Endothelial cell (in vitro differentiated cells): ENCODE results near the gene CELSR2. TPM values are rescaled to one million over a fixed set of nuclear protein-coding genes. Genes with fewer than 3 reads are reported as not detected.

Experiments used
- DNase-seq: peaks from one replicate; pipeline ENCODE4 v3.0.0; 2021; ENCODE audit warnings: low spot score
- H3K27ac Mint-ChIP-seq: one replicate; pipeline ENCODE4 v1.8.0; 2021; ENCODE audit warnings: mixed read lengths, inconsistent platforms; ENCODE audit not compliant: unreplicated experiment
- H3K27me3 Mint-ChIP-seq: one replicate; pipeline ENCODE4 v1.8.0; 2021; ENCODE audit warnings: mild to moderate bottlenecking, moderate library complexity, mixed read lengths, inconsistent platforms; ENCODE audit not compliant: unreplicated experiment
- H3K36me3 Mint-ChIP-seq: one replicate; pipeline ENCODE4 v1.8.0; 2021; ENCODE audit warnings: mild to moderate bottlenecking, low read depth, mixed read lengths, inconsistent platforms; ENCODE audit not compliant: unreplicated experiment
- H3K4me1 Mint-ChIP-seq: one replicate; pipeline ENCODE4 v1.8.0; 2021; ENCODE audit warnings: mild to moderate bottlenecking, mixed read lengths, inconsistent platforms; ENCODE audit not compliant: unreplicated experiment
- H3K4me3 Mint-ChIP-seq: one replicate; pipeline ENCODE4 v1.8.0; 2021; ENCODE audit warnings: mild to moderate bottlenecking, mixed read lengths, inconsistent platforms; ENCODE audit not compliant: unreplicated experiment
- H3K9me3 Mint-ChIP-seq: one replicate; pipeline ENCODE4 v1.8.0; 2021; ENCODE audit warnings: mixed read lengths, inconsistent platforms; ENCODE audit not compliant: unreplicated experiment
- total RNA-seq: library from RNA; stranded (reverse); fragmentation: NEBNext Ultra II Directional; extraction: Animal tissue kit (Norgen Biotek cat#: 25700); gene quantifications from one replicate; pipeline ENCODE4 v1.2.1, GENCODE V29; 2021; ENCODE audit not compliant: unreplicated experiment
- TF ChIP-seq, protein P1 (sequence below): fragments of 200-600 bp; sonication (generic); IDR thresholded peaks from one replicate; pipeline ENCODE4 v1.5.0; 2021; ENCODE audit warnings: antibody characterized with exemption; ENCODE audit not compliant: unreplicated experiment

CELSR2 gene
- total RNA-seq, 1 donor from 2014 or later = 1.6 TPM

DNA sequence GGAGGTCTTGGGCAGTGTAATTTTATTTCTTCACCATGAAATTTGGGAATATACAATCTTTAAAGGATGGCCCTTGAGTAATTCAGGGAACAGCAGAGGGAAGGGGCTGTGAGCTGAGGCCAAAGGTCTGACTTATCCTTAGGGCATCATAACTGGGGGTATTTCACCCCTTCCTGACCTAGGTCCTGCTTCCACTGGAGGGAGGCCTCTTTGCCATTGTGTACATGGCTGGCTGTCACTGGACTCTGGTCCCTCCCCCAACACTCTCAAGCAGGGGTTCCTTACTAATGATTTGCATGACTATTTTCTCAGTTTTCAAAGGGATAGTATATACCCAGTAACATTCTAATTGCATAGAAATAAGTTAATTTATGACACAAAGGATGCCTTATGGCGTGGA, 40.8 kb downstream of the CELSR2 start:
- H3K27me3 Mint-ChIP-seq = peaks cover 3% of the 10 kb centered on the region
- H3K4me1 Mint-ChIP-seq = no peaks in the 10 kb centered on the region
- no peak overlapping the region for H3K27ac Mint-ChIP-seq
- H3K9me3 Mint-ChIP-seq = no peaks in the 10 kb centered on the region
- no peak overlapping the region for H3K4me3 Mint-ChIP-seq
- no peaks in the 10 kb centered on the region for H3K36me3 Mint-ChIP-seq
- TF ChIP-seq, protein P1, sequence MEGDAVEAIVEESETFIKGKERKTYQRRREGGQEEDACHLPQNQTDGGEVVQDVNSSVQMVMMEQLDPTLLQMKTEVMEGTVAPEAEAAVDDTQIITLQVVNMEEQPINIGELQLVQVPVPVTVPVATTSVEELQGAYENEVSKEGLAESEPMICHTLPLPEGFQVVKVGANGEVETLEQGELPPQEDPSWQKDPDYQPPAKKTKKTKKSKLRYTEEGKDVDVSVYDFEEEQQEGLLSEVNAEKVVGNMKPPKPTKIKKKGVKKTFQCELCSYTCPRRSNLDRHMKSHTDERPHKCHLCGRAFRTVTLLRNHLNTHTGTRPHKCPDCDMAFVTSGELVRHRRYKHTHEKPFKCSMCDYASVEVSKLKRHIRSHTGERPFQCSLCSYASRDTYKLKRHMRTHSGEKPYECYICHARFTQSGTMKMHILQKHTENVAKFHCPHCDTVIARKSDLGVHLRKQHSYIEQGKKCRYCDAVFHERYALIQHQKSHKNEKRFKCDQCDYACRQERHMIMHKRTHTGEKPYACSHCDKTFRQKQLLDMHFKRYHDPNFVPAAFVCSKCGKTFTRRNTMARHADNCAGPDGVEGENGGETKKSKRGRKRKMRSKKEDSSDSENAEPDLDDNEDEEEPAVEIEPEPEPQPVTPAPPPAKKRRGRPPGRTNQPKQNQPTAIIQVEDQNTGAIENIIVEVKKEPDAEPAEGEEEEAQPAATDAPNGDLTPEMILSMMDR = no peak
- no peak for DNase-seq

DNA sequence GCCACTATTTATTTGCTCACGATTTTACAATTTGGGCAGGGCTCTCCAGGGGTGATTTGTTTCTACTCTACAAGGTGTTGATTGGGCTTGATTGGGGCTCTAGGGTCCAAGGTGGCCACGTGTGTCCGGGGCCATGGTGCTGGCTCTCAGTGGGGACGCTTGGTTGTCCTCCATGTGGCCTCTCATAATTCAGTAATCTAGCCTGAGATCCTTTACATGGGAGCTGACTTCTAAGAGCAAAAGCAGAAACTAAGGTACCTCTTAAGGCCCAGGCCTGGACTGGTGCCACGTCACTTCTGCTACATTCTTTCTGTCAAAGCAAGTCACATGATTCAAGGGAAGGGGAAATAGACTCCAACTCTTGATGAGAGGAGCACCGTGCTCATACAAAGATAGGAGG, 41.7 kb downstream of the CELSR2 start:
- H3K4me1 Mint-ChIP-seq = no peaks in the 10 kb centered on the region
- H3K4me3 Mint-ChIP-seq = no peak overlapping the region
- no peak for DNase-seq
- no peak overlapping the region for H3K27ac Mint-ChIP-seq
- H3K27me3 Mint-ChIP-seq = peaks cover 7% of the 10 kb centered on the region
- no peaks in the 10 kb centered on the region for H3K36me3 Mint-ChIP-seq
- TF ChIP-seq, protein P1 = no peak
- H3K9me3 Mint-ChIP-seq = no peaks in the 10 kb centered on the region

DNA sequence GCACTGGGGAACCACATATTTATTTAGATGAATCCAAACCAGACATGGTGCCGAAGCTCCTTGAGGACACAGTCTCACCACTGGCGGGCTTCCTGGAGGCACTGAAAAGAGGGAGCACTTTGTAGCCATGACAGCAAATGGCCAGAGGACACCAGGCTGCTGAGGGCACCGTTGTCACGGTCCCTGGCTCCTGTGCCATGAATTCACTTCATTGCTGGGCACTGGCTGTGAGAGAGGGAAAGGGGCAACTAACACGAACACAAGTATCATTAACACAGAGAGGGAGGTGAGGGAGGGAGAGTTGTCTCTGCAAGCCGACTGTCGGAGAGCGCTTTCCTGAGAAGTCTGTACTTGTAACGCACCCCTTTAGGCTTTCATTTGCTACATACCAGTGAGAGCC, 43.0 kb downstream of the CELSR2 start:
- TF ChIP-seq, protein P1 = no peak
- Mint-ChIP-seq H3K9me3 (no peaks in the 10 kb centered on the region), H3K4me1 (no peaks in the 10 kb centered on the region), H3K27me3 (peaks cover 7% of the 10 kb centered on the region), H3K27ac (no peak overlapping the region), H3K36me3 (no peaks in the 10 kb centered on the region), H3K4me3 (no peak overlapping the region)
- DNase-seq = no peak

DNA sequence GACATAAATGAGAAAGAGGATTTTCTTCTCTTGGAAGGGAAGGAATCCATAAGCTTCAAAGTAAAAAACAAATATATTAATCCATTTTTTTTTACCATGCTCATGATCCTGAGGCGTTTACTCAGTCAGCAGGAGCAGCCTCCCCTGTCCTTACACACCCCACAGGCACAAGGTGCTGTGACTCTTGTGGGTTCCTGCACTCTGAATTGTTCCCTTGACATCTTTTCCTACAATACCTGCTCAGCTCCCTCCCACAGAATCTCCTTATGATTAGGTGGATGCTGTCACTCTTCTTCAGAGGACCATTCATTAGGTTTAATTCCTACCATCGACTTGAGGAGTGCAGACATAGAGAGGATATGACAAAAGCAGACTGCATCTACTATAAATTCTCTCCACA, 43.7 kb downstream of the CELSR2 start:
- Mint-ChIP-seq H3K27me3 (peaks cover 7% of the 10 kb centered on the region), H3K4me3 (no peak overlapping the region), H3K4me1 (no peaks in the 10 kb centered on the region), H3K9me3 (no peaks in the 10 kb centered on the region), H3K27ac (no peak overlapping the region), H3K36me3 (no peaks in the 10 kb centered on the region)
- no peak for DNase-seq
- TF ChIP-seq, protein P1 = no peak

DNA sequence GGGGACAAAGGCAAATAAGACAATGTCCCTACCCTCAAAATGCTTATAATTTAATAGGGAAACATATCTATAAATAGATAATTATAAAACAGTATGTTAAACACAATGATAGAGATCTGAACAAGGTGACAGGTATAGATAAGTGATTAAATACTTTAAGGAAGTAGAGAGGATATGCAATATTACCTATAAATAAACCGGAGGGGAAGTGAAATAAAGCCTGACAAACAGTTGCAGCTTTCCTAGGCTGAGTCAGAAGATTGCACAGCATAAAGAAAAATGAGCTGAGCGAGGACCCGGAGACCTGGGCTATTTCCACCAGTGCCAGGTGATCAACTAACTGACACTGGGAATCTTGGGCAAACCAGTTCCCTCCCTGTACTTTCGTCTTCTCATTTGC, 45.1 kb downstream of the CELSR2 start:
- Mint-ChIP-seq H3K27me3 (peaks cover 7% of the 10 kb centered on the region), H3K4me1 (peaks cover 2% of the 10 kb centered on the region), H3K36me3 (no peaks in the 10 kb centered on the region), H3K27ac (no peak overlapping the region), H3K9me3 (no peaks in the 10 kb centered on the region), H3K4me3 (no peak overlapping the region)
- TF ChIP-seq, protein P1 = no peak
- no peak for DNase-seq
